HepG2 (cell line): ENCODE results near the gene FPGS. TPM values are rescaled to one million over a fixed set of nuclear protein-coding genes. Genes with fewer than 3 reads are reported as not detected.

ENCODE experiments used
- ADNP ChIP-seq: sonication (generic); formaldehyde crosslinking; IDR thresholded peaks from 2 replicates; pipeline ENCODE4 v1.4.0; 2020; ENCODE audit warnings: missing genetic modification reagents
- ATRX ChIP-seq: sonication (generic); formaldehyde crosslinking; IDR thresholded peaks from 2 replicates; pipeline ENCODE4 v1.4.0; 2020; ENCODE audit warnings: missing genetic modification reagents, borderline replicate concordance
- BRD4 ChIP-seq: sonication (generic); formaldehyde crosslinking; IDR thresholded peaks from 2 replicates; pipeline ENCODE4 v1.4.0; 2020; ENCODE audit warnings: missing genetic modification reagents
- NFYC ChIP-seq: IDR thresholded peaks from 2 replicates; pipeline ENCODE4 v1.6.1; 2016; ENCODE audit warnings: missing genetic modification reagents, missing compliant biosample characterization
- PAX8 ChIP-seq: sonication (generic); formaldehyde crosslinking; IDR thresholded peaks from 2 replicates; pipeline ENCODE4 v1.8.0; 2022; ENCODE audit warnings: mild to moderate bottlenecking, missing genetic modification reagents, borderline replicate concordance
- PPARG ChIP-seq: conservative IDR thresholded peaks from 2 replicates; pipeline ENCODE4 v1.6.1; 2016; ENCODE audit warnings: missing biosample characterization, missing genetic modification reagents
- PRPF4 ChIP-seq: fragments of 200-400 bp; formaldehyde crosslinking; IDR thresholded peaks from 2 replicates; pipeline ENCODE4 v1.6.1; 2016; ENCODE audit warnings: low read length, low read depth; ENCODE audit not compliant: poor library complexity, severe bottlenecking
- RCOR2 ChIP-seq: IDR thresholded peaks from 2 replicates; pipeline ENCODE4 v1.6.1; 2016; ENCODE audit warnings: missing biosample characterization, missing genetic modification reagents
- SIN3B ChIP-seq: fragments of 150-350 bp; IDR thresholded peaks from 2 replicates; pipeline ENCODE4 v1.6.1; 2014; ENCODE audit warnings: low read length
- SKI ChIP-seq: fragments of 450-650 bp; IDR thresholded peaks from one replicate; pipeline ENCODE4 v1.6.1; 2018; ENCODE audit warnings: mild to moderate bottlenecking; ENCODE audit not compliant: partially characterized antibody
- SP5 ChIP-seq: IDR thresholded peaks from 2 replicates; pipeline ENCODE4 v1.6.1; 2016; ENCODE audit warnings: low read depth, borderline replicate concordance
- TBX3 ChIP-seq: fragments of 450-650 bp; IDR thresholded peaks from 2 replicates; pipeline ENCODE4 v1.6.1; 2017; ENCODE audit warnings: antibody characterized with exemption, mild to moderate bottlenecking, inconsistent platforms, borderline replicate concordance
- ZBTB38 ChIP-seq: sonication (generic); formaldehyde crosslinking; IDR thresholded peaks from 2 replicates; pipeline ENCODE4 v1.5.1; 2020; ENCODE audit warnings: mild to moderate bottlenecking, missing genetic modification reagents
- ZMAT3 ChIP-seq: sonication (generic); formaldehyde crosslinking; conservative IDR thresholded peaks from 2 replicates; pipeline ENCODE4 v1.7.0; 2021; ENCODE audit warnings: missing genetic modification reagents
- ZNF225 ChIP-seq: sonication (generic); formaldehyde crosslinking; IDR thresholded peaks from 2 replicates; pipeline ENCODE4 v1.4.0; 2020; ENCODE audit warnings: mild to moderate bottlenecking, missing genetic modification reagents
- ZNF607 ChIP-seq: sonication (generic); formaldehyde crosslinking; IDR thresholded peaks from 2 replicates; pipeline ENCODE4 v1.5.1; 2020; ENCODE audit warnings: missing genetic modification reagents, mild to moderate bottlenecking, borderline replicate concordance
- ZNF747 ChIP-seq: sonication (generic); formaldehyde crosslinking; IDR thresholded peaks from 2 replicates; pipeline ENCODE4 v1.8.1; 2023; ENCODE audit warnings: missing genetic modification reagents, mild to moderate bottlenecking, borderline replicate concordance
- ZNF761 ChIP-seq: sonication (generic); formaldehyde crosslinking; conservative IDR thresholded peaks from 2 replicates; pipeline ENCODE4 v1.4.0; 2020; ENCODE audit warnings: mild to moderate bottlenecking, missing genetic modification reagents
- polyA plus RNA-seq, 8 experiments: library from polyadenylated mRNA; depleted of rRNA in 3 of 8; stranded (reverse) in 7 of 8; unstranded in 1 of 8; fragments of >200 nt; fragmentation: Illumina TruSeq in 4 of 8; extraction: Trizol in 4 of 8; gene quantifications; 2 replicates each; pipeline versions ENCODE4 v1.2.1 to v1.2.3, GENCODE V29; 2011 to 2016; ENCODE audit warnings: low read depth in 4 of 8, missing spikeins in 1 of 8, mixed read lengths in 1 of 8; ENCODE audit not compliant: insufficient read depth in 1 of 8
- total RNA-seq, 5 experiments: library from RNA; depleted of rRNA; stranded (reverse); fragments of >200 nt; fragmentation: Illumina TruSeq; extraction: Trizol; gene quantifications; 2 replicates each; pipeline ENCODE4 v1.2.3, GENCODE V29; 2016; ENCODE audit warnings: low read depth in 1 of 5
- TF ChIP-seq, protein P1 (sequence below), 2 experiments: sonication (generic) in 1 of 2; formaldehyde crosslinking in 1 of 2; IDR thresholded peaks; 2 replicates each; pipeline versions ENCODE4 v1.4.0 to v1.6.1; 2016 to 2020; ENCODE audit warnings: borderline replicate concordance in 1 of 2, low read depth in 1 of 2, mild to moderate bottlenecking in 1 of 2, missing genetic modification reagents in 1 of 2
- TF ChIP-seq, protein P2 (sequence below): sonication (generic); formaldehyde crosslinking; IDR thresholded peaks from 2 replicates; pipeline ENCODE4 v1.8.1; 2023; ENCODE audit warnings: mild to moderate bottlenecking, inconsistent platforms, moderate library complexity, missing genetic modification reagents, borderline replicate concordance
- TF ChIP-seq, protein P3 (sequence below): sonication (generic); formaldehyde crosslinking; IDR thresholded peaks from 2 replicates; pipeline ENCODE4 v1.5.1; 2020; ENCODE audit warnings: mild to moderate bottlenecking, moderate library complexity, missing genetic modification reagents
- TF ChIP-seq, protein P4 (sequence below): IDR thresholded peaks from 2 replicates; pipeline ENCODE4 v1.6.1; 2018; ENCODE audit warnings: missing genetic modification reagents, mild to moderate bottlenecking, missing compliant biosample characterization

FPGS gene
- total and polyA plus RNA-seq, 2 of the 13 experiments (the other 11 are each of a cell fraction or from before 2014, with no cell fraction given): 35.6 to 36.8 TPM

DNA sequence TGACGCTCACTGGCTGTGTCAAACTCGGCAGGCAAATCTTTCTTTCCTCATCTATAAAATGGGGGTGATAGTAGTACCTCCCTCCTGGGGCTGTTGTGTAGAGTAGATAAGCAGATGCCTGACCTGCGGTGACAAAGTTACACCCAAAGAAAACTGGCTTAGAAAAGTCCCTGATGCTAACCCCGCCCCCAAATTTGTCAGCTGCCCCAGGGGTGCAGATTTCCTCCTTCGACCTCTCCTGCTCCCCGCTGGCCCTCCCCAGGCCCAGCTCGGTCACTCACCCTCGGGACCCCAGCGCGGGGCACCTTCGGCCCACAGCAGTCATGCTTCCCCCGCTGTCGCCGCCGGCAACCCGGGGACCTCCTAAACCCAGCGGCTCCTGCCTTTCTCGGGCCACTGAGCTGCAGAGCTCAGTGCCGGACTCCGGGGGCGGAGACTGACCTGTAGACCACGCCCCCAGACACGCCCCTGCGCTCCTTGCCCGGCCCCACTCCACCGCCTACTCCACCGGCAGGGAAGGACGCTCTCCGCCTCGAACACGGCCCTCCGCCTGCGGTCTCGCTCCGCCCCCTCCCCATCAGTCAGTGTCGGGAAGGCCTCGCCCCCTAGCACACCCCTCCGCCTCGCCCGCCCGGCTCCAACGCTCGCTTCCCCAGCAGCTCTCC, 31.6 kb upstream of the FPGS start (continued):
- TF ChIP-seq, protein P1, sequence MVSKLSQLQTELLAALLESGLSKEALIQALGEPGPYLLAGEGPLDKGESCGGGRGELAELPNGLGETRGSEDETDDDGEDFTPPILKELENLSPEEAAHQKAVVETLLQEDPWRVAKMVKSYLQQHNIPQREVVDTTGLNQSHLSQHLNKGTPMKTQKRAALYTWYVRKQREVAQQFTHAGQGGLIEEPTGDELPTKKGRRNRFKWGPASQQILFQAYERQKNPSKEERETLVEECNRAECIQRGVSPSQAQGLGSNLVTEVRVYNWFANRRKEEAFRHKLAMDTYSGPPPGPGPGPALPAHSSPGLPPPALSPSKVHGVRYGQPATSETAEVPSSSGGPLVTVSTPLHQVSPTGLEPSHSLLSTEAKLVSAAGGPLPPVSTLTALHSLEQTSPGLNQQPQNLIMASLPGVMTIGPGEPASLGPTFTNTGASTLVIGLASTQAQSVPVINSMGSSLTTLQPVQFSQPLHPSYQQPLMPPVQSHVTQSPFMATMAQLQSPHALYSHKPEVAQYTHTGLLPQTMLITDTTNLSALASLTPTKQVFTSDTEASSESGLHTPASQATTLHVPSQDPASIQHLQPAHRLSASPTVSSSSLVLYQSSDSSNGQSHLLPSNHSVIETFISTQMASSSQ (IDR thresholded peaks at IDR 0.05; ENCODE audit: low read depth): no peak
- TF ChIP-seq, protein P1 (CRISPR knock-in tag; IDR thresholded peaks at IDR 0.05; ENCODE audit: borderline replicate concordance): 0 out of 2 replicates have a peak, but pooled peaks have one; percentile 22
- peak; percentile 22 for TF ChIP-seq SKI
- TF ChIP-seq, protein P2, sequence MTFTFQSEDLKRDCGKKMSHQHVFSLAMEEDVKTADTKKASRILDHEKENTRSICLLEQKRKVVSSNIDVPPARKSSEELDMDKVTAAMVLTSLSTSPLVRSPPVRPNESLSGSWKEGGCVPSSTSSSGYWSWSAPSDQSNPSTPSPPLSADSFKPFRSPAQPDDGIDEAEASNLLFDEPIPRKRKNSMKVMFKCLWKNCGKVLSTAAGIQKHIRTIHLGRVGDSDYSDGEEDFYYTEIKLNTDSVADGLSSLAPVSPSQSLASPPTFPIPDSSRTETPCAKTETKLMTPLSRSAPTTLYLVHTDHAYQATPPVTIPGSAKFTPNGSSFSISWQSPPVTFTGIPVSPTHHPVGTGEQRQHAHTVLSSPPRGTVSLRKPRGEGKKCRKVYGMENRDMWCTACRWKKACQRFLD (CRISPR knock-in tag): no peak
- TF ChIP-seq PPARG (CRISPR knock-in tag): no peak
- no peak for TF ChIP-seq ATRX (CRISPR knock-in tag)
- TF ChIP-seq RCOR2 (CRISPR knock-in tag): no peak
- no peak for TF ChIP-seq ZNF225 (CRISPR knock-in tag)
- TF ChIP-seq SP5 (CRISPR knock-in tag): peak; percentile 84; the same call in 1 of the 2 replicates
- TF ChIP-seq ZNF761 (CRISPR knock-in tag): no peak
- TF ChIP-seq PAX8 (CRISPR knock-in tag): no peak
- no peak for TF ChIP-seq BRD4 (CRISPR knock-in tag)
- TF ChIP-seq, protein P3, sequence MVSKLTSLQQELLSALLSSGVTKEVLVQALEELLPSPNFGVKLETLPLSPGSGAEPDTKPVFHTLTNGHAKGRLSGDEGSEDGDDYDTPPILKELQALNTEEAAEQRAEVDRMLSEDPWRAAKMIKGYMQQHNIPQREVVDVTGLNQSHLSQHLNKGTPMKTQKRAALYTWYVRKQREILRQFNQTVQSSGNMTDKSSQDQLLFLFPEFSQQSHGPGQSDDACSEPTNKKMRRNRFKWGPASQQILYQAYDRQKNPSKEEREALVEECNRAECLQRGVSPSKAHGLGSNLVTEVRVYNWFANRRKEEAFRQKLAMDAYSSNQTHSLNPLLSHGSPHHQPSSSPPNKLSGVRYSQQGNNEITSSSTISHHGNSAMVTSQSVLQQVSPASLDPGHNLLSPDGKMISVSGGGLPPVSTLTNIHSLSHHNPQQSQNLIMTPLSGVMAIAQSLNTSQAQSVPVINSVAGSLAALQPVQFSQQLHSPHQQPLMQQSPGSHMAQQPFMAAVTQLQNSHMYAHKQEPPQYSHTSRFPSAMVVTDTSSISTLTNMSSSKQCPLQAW (CRISPR knock-in tag): 0 out of 2 replicates have a peak, but pooled peaks have one; percentile 31
- no peak for TF ChIP-seq ADNP (CRISPR knock-in tag)
- no peak for TF ChIP-seq ZNF607 (CRISPR knock-in tag)
- TF ChIP-seq PRPF4: no peak
- TF ChIP-seq ZMAT3 (CRISPR knock-in tag): no peak
- no peak for TF ChIP-seq TBX3
- TF ChIP-seq, protein P4, sequence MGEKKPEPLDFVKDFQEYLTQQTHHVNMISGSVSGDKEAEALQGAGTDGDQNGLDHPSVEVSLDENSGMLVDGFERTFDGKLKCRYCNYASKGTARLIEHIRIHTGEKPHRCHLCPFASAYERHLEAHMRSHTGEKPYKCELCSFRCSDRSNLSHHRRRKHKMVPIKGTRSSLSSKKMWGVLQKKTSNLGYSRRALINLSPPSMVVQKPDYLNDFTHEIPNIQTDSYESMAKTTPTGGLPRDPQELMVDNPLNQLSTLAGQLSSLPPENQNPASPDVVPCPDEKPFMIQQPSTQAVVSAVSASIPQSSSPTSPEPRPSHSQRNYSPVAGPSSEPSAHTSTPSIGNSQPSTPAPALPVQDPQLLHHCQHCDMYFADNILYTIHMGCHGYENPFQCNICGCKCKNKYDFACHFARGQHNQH (CRISPR knock-in tag): 0 out of 2 replicates have a peak, but pooled peaks have one; percentile 46
- TF ChIP-seq SIN3B: no peak
- TF ChIP-seq ZBTB38 (CRISPR knock-in tag): no peak
- TF ChIP-seq ZNF747: no peak
- peak; percentile 20; the same call in 1 of the 2 replicates for TF ChIP-seq NFYC
